ENCODE results near the gene FHIT. TPM values are rescaled to one million over a fixed set of nuclear protein-coding genes. Genes with fewer than 3 reads are reported as not detected.

Gene FHIT
- total RNA-seq, 1 donor: 2.2 TPM

- TF ChIP-seq, protein P1, sequence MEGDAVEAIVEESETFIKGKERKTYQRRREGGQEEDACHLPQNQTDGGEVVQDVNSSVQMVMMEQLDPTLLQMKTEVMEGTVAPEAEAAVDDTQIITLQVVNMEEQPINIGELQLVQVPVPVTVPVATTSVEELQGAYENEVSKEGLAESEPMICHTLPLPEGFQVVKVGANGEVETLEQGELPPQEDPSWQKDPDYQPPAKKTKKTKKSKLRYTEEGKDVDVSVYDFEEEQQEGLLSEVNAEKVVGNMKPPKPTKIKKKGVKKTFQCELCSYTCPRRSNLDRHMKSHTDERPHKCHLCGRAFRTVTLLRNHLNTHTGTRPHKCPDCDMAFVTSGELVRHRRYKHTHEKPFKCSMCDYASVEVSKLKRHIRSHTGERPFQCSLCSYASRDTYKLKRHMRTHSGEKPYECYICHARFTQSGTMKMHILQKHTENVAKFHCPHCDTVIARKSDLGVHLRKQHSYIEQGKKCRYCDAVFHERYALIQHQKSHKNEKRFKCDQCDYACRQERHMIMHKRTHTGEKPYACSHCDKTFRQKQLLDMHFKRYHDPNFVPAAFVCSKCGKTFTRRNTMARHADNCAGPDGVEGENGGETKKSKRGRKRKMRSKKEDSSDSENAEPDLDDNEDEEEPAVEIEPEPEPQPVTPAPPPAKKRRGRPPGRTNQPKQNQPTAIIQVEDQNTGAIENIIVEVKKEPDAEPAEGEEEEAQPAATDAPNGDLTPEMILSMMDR (IDR thresholded peaks at IDR 0.05; ENCODE audit: insufficient read depth, low read depth, low read length): no peak
- DNase-seq (ENCODE audit: low read depth): no peak
- H3K4me3 ChIP-seq (ENCODE audit: low read depth, low read length): no peak overlapping the region
Measured at GRCh38 chr3:59981377-59981776, 1269.9 kb downstream of the FHIT start.

DNA sequence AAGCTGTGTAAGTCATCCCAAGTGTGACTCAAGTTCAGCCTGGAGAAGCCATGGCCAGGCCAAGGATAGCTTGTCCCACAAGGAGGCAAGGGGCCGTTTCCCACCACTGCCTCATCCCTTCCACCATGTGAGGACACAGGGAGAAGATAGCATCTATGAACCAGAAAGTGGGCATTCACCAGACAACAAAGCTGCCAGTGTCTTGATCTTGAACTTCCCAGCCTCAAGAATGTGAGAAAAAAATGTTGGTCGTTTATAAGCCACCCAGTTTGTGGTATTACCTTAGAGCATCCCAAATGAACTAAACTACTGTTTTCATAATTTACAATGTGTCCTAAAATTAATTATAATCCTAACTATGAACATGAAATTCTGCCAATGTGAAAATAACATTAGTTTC lies 1270.7 kb downstream of the FHIT start:
- no peak for DNase-seq (ENCODE audit: low read depth)
- no peak overlapping the region for H3K4me3 ChIP-seq (ENCODE audit: low read depth, low read length)
- TF ChIP-seq, protein P1 (IDR thresholded peaks at IDR 0.05; ENCODE audit: insufficient read depth, low read depth, low read length): no peak

DNA sequence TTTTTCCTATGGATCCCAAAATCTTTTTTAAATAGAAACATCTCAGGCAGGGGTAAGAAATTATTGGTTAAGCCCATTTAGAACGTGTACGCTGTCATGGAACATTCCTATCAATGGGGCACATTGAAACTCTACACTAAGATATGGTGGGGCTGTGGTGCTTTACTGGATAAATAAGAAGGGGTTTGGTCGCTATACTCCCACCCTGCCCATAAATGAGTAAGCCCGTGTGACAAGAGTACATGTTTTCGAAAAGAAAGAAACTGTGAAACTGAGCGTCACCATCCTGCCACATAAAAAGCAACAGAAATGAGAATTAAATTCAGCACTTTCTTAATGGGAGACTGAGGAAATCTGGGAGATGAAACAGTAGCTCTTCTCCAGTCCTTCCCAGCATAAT lies 1271.7 kb downstream of the FHIT start:
- no peak for DNase-seq (ENCODE audit: low read depth)
- no peak overlapping the region for H3K4me3 ChIP-seq (ENCODE audit: low read depth, low read length)
- TF ChIP-seq, protein P1 (IDR thresholded peaks at IDR 0.05; ENCODE audit: insufficient read depth, low read depth, low read length): no peak

GRCh38 chr3:59978979-59979378 lies 1272.3 kb downstream of the FHIT start:
- TF ChIP-seq, protein P1 (IDR thresholded peaks at IDR 0.05; ENCODE audit: insufficient read depth, low read depth, low read length): no peak
- no peak overlapping the region for H3K4me3 ChIP-seq (ENCODE audit: low read depth, low read length)
- no peak for DNase-seq (ENCODE audit: low read depth)

GRCh38 chr3:59970796-59971195 lies 1280.5 kb downstream of the FHIT start:
- DNase-seq (ENCODE audit: low read depth): no peak
- TF ChIP-seq, protein P1 (IDR thresholded peaks at IDR 0.05; ENCODE audit: insufficient read depth, low read depth, low read length): no peak
- H3K4me3 ChIP-seq (ENCODE audit: low read depth, low read length): no peak overlapping the region

GRCh38 chr3:59970376-59970775 lies 1280.9 kb downstream of the FHIT start:
- DNase-seq (ENCODE audit: low read depth): no peak
- H3K4me3 ChIP-seq (ENCODE audit: low read depth, low read length): no peak overlapping the region
- TF ChIP-seq, protein P1 (IDR thresholded peaks at IDR 0.05; ENCODE audit: insufficient read depth, low read depth, low read length): no peak

DNA sequence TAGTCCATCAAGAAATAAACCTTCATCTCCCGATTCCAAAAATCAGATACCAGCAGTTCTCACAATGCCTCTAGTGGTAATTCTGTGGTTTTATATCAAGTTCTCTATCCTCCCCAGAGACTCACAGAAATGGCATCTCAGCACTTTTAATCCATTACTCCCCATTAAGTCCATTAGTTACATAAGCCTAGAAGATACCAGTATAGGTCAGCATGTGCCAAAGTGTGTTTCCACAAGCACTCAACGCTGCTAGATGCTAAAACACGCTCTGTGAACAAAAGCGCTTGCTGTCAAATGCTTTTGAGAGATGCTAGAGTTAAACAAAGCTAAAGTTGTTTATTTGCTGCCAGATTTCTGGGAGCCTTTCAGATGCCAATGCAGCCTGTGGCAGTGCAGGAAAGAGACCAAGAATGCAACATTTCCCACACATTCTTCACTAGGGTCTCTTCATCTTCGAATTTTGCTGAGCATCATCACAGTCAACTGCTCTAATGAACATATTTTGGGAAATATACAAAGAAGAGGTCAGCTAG lies 1282.7 kb downstream of the FHIT start:
- no peak overlapping the region for H3K4me3 ChIP-seq (ENCODE audit: low read depth, low read length)
- TF ChIP-seq, protein P1 (IDR thresholded peaks at IDR 0.05; ENCODE audit: insufficient read depth, low read depth, low read length): no peak
- no peak for DNase-seq (ENCODE audit: low read depth)

All from fibroblast of villous mesenchyme (primary cell).